Measurements from ENCODE around the gene PLIN1. TPM values are rescaled to one million over a fixed set of nuclear protein-coding genes. Genes with fewer than 3 reads are reported as not detected.

Gene PLIN1
- total and polyA plus RNA-seq, 2 of the 4 experiments (the other 2 are of a cell fraction) = under 0.01 to 0.07 TPM

DNA sequence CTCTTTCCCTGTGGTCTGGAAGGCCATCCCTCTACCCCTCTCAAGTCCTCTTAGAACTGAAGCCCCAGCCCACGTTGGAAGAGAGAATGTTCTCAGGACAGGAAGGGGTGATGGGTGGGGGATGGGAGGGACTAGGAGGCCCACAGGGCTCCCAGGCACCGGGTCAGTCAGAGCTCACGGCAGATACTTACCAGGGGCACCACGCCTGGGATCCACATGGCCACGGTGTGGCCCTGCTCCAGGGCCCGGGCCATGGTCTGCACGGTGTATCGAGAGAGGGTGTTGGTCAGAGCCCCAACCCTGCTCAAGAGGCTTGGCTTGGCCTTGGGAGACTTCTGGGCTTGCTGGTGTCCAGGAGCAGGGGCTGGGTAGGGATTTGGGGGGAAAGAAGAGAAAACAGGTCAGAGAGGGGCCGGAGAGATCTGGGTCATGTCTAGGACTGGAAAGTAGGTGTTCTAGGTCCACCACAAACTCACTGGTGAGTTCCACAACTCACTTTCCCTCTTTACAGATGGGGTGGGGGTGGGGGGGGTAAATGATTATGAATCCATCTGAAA lies 9.8 kb downstream of the PLIN1 start:
- no peak for ATAC-seq (ENCODE audit: low read depth)
- dilution Hi-C loops (cut with HindIII; ENCODE audit: low sequenced_read_pairs, unreplicated experiment) (no loop called here), intact Hi-C loops (cut with micrococcal nuclease) (no loop called here), in situ Hi-C loops (cut with MboI; ENCODE audit: low sequenced_read_pairs) (no loop called here)
- Histone ChIP-seq H4K8ac (ENCODE audit: low read depth in 2 of 2, low read length in 2 of 2) (no peak overlapping the region), H2BK20ac (ENCODE audit: low read depth, low read length) (no peak overlapping the region), H3K27me3 (ENCODE audit: control insufficient read depth, insufficient read depth, low read length) (no peaks in the 10 kb centered on the region), H3K4me2 (ENCODE audit: low read depth, low read length) (no peak overlapping the region), H4K20me1 (ENCODE audit: insufficient read depth, low read length) (no peaks in the 10 kb centered on the region), H2AFZ (replicated peaks; ENCODE audit: low read length, poor library complexity) (no peak overlapping the region), H3K14ac (replicated peaks; ENCODE audit: low read depth, low read length) (no peak overlapping the region), H3K4me1 (ENCODE audit: control insufficient read depth, insufficient read depth, low read length) (peaks cover 3% of the 10 kb centered on the region), H3K36me3 (ENCODE audit: control insufficient read depth, insufficient read depth, low read length) (no peaks in the 10 kb centered on the region), H2AK9ac (replicated peaks; ENCODE audit: low read depth, low read length, poor library complexity) (no peak overlapping the region), H3K27ac (ENCODE audit: insufficient read depth, low read length) (no peak overlapping the region), H4K91ac (ENCODE audit: insufficient read depth, low read depth, low read length) (no peak overlapping the region), H3K9me3 (ENCODE audit: control insufficient read depth, insufficient read depth, low read length) (no peaks in the 10 kb centered on the region), H2BK5ac (ENCODE audit: low read depth, low read length, poor library complexity, severe bottlenecking) (no peak overlapping the region), H3K79me1 (ENCODE audit: low read depth in 1 of 2, low read length in 2 of 2) (no peaks in the 10 kb centered on the region), H3K18ac (ENCODE audit: low read depth, low read length) (no peak overlapping the region), H3K4me3 (ENCODE audit: insufficient read depth, low read depth, low read length) (no peak overlapping the region), H2BK15ac (ENCODE audit: low read depth, low read length) (no peak overlapping the region), H3K9me1 (ENCODE audit: insufficient read depth, low read length) (peaks cover 9% of the 10 kb centered on the region; the same call in 1 of the 2 replicates), H3K9ac (ENCODE audit: low read depth, low read length) (no peak overlapping the region), H3K56ac (ENCODE audit: extremely low read depth, insufficient read depth, low read length) (no peak overlapping the region), H2BK120ac (ENCODE audit: low read depth, low read length) (no peak overlapping the region), H3K4ac (ENCODE audit: low read depth, low read length) (no peak overlapping the region), H3K23ac (ENCODE audit: low read depth, low read length) (no peak overlapping the region), H4K5ac (ENCODE audit: low read depth, low read length) (no peak overlapping the region), H2AK5ac (ENCODE audit: low read depth, low read length) (no peak overlapping the region)
- BruUV-seq (replicated peaks) = no TSS peak
- ChIA-PET CTCF (no interaction called here), POLR2A (ENCODE audit: unreplicated experiment) (no interaction called here)
- TF ChIP-seq MXI1 (IDR thresholded peaks at IDR 0.05; ENCODE audit: borderline replicate concordance, low read depth, low read length) (no peak), CEBPB (IDR thresholded peaks at IDR 0.05; ENCODE audit: low read depth, low read length) (no peak), CHD1 (IDR thresholded peaks at IDR 0.05; ENCODE audit: low read depth, low read length) (no peak)
- DNase-seq = no peak
- WGBS, 2 experiments (ENCODE audit: extremely low coverage in 2 of 2, insufficient read length in 1 of 2) = 78% methylated on average over 7 of the region's 9 CpGs; no CpG with 5 or more reads in 1 of the 2 experiments

All from IMR-90 (cell line).